ENCODE measurements around the gene ZNF536.

DNA sequence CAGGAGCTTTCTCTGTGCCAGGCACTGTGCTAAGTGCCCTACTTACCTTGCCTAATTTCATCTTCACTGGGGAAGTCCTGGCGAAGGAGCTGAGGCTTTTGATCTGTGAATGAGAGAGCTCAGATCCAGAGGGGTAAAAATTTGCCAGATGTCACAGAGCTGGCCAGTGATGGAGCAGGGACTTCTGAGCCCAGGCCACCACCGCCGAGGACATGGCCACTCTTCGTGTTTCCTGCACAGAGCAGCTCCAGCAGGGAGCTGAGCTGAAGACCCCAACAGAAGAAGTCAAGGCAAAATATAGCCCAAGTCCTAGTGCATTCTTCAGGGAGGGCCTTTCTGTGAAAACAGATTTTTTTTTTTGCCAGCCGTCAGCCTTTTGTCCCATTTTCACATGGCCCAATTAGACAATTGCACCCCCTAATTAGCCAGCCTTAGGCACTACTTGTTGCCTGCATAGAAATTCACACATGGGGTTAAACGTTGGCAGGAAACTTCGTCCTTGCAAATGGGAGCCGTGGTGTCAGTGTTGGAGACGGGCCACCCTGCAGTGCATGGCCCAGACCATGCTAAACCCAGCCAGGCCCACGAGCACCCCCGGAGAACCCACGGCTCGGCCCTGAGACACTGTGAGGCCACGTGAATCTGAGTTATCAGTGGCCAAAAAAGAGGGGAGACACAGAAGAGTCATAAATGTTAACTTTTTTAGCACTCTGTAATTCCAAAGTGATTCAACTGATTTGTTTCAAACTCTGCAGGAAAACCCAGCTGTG is 7.8 kb downstream of the ZNF536 start:
- TF ChIP-seq, protein P1, sequence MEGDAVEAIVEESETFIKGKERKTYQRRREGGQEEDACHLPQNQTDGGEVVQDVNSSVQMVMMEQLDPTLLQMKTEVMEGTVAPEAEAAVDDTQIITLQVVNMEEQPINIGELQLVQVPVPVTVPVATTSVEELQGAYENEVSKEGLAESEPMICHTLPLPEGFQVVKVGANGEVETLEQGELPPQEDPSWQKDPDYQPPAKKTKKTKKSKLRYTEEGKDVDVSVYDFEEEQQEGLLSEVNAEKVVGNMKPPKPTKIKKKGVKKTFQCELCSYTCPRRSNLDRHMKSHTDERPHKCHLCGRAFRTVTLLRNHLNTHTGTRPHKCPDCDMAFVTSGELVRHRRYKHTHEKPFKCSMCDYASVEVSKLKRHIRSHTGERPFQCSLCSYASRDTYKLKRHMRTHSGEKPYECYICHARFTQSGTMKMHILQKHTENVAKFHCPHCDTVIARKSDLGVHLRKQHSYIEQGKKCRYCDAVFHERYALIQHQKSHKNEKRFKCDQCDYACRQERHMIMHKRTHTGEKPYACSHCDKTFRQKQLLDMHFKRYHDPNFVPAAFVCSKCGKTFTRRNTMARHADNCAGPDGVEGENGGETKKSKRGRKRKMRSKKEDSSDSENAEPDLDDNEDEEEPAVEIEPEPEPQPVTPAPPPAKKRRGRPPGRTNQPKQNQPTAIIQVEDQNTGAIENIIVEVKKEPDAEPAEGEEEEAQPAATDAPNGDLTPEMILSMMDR (conservative IDR thresholded peaks at IDR 0.05; ENCODE audit: low read depth, low read length), result no peak
- no peak for TF ChIP-seq EZH2 (IDR thresholded peaks at IDR 0.05; ENCODE audit: borderline replicate concordance, low read depth, low read length, poor library complexity, severe bottlenecking)
